Fibroblast of the aortic adventitia (primary cell): Measurements from ENCODE around the gene MAPKBP1. TPM values are rescaled to one million over a fixed set of nuclear protein-coding genes. Genes with fewer than 3 reads are reported as not detected.

Experiments used
- DNase-seq: peaks from one replicate; pipeline ENCODE4 v3.0.0-alpha.2; 2010; ENCODE audit warnings: low read depth
- H3K4me3 ChIP-seq: 2 replicates; pipeline ENCODE4 v1.5.1; 2011; ENCODE audit warnings: low read depth, mild to moderate bottlenecking, control low read depth, low read length, moderate library complexity
- CTCF ChIP-seq: IDR thresholded peaks from 2 replicates; pipeline ENCODE4 v1.5.1; 2011; ENCODE audit warnings: mild to moderate bottlenecking, low read length, control low read depth, inconsistent platforms; ENCODE audit not compliant: insufficient read depth
- total RNA-seq: library from RNA; depleted of rRNA; stranded (reverse); fragments of >200 nt; gene quantifications from 2 replicates; pipeline ENCODE4 v1.2.3, GENCODE V29; 2012; ENCODE audit warnings: low replicate concordance

The MAPKBP1 gene
- total RNA-seq, 1 donor, result 20.8 TPM

GRCh38 chr15:41836713-41837454 lies 62.6 kb downstream of the MAPKBP1 start:
- no peak for DNase-seq
- TF ChIP-seq CTCF, result no peak
- H3K4me3 ChIP-seq, result no peak overlapping the region

GRCh38 chr15:41838400-41838897 lies 64.2 kb downstream of the MAPKBP1 start, which contains the start of gene PLA2G4B:
TSS of gene PLA2G4B (plus strand) at chr15:41838847. CDS start at chr15:41838914, 67 bp downstream.
- H3K4me3 ChIP-seq, result no peak within 1 kb of the TSS
- DNase-seq, result no peak
- TF ChIP-seq CTCF, result no peak

- no peak for DNase-seq
- H3K4me3 ChIP-seq, result no peak overlapping the region
Measured at GRCh38 chr15:41839781-41840491, 65.7 kb downstream of the MAPKBP1 start.

GRCh38 chr15:41840673-41841072 lies 66.4 kb downstream of the MAPKBP1 start:
- H3K4me3 ChIP-seq, result no peak overlapping the region
- TF ChIP-seq CTCF, result no peak
- no peak for DNase-seq

More at GRCh38 chr15:41839781-41840491, 65.7 kb downstream of the MAPKBP1 start:
- TF ChIP-seq CTCF, result no peak

GRCh38 chr15:41841131-41841530 lies 66.8 kb downstream of the MAPKBP1 start:
- no peak for DNase-seq
- no peak for TF ChIP-seq CTCF
- no peak overlapping the region for H3K4me3 ChIP-seq

- no peak for DNase-seq
- no peak overlapping the region for H3K4me3 ChIP-seq
- TF ChIP-seq CTCF, result no peak
Measured at GRCh38 chr15:41842229-41842628, 67.9 kb downstream of the MAPKBP1 start.
